Measurements from ENCODE around the gene FPR2.

FPR2 gene

GRCh38 chr19:51760697-51761356, at the start of gene FPR2:
TSS of gene FPR2 (plus strand) at chr19:51761180. CDS start at chr19:51768659, 7,479 bp downstream.
- no peak for DNase-seq
- in situ Hi-C loops (cut with HindIII; ENCODE audit: low pct_ligation_motif_present, low pct_unique_long_range_greater_than_20kb, low sequenced_read_pairs), result no loop called here

- in situ Hi-C loops (cut with HindIII; ENCODE audit: low pct_ligation_motif_present, low pct_unique_long_range_greater_than_20kb, low sequenced_read_pairs), result no loop called here
Observed at GRCh38 chr19:51711702-51712101, 49.3 kb upstream of the FPR2 start.

GRCh38 chr19:51712461-51713081, 48.4 kb upstream of the FPR2 start:
- peak; percentile 36 for DNase-seq
- in situ Hi-C loops (cut with HindIII; ENCODE audit: low pct_ligation_motif_present, low pct_unique_long_range_greater_than_20kb, low sequenced_read_pairs), result no loop called here

More at GRCh38 chr19:51711702-51712101, 49.3 kb upstream of the FPR2 start:
- DNase-seq, result no peak

- DNase-seq, result no peak
- in situ Hi-C loops (cut with HindIII; ENCODE audit: low pct_ligation_motif_present, low pct_unique_long_range_greater_than_20kb, low sequenced_read_pairs), result no loop called here
Observed at GRCh38 chr19:51713319-51714285, 47.4 kb upstream of the FPR2 start.

- DNase-seq, result no peak
- in situ Hi-C loops (cut with HindIII; ENCODE audit: low pct_ligation_motif_present, low pct_unique_long_range_greater_than_20kb, low sequenced_read_pairs), result no loop called here
Observed at GRCh38 chr19:51714848-51715247, 46.1 kb upstream of the FPR2 start.

GRCh38 chr19:51715850-51716249, 45.1 kb upstream of the FPR2 start:
- in situ Hi-C loops (cut with HindIII; ENCODE audit: low pct_ligation_motif_present, low pct_unique_long_range_greater_than_20kb, low sequenced_read_pairs), result no loop called here
- no peak for DNase-seq

- in situ Hi-C loops (cut with HindIII; ENCODE audit: low pct_ligation_motif_present, low pct_unique_long_range_greater_than_20kb, low sequenced_read_pairs), result no loop called here
Observed at GRCh38 chr19:51716925-51717324, 44.1 kb upstream of the FPR2 start.

GRCh38 chr19:51719251-51719988, 41.6 kb upstream of the FPR2 start:
- in situ Hi-C loops (cut with HindIII; ENCODE audit: low pct_ligation_motif_present, low pct_unique_long_range_greater_than_20kb, low sequenced_read_pairs), result no loop called here
- DNase-seq, result no peak

More at GRCh38 chr19:51716925-51717324, 44.1 kb upstream of the FPR2 start:
- no peak for DNase-seq

- no peak for DNase-seq
- in situ Hi-C loops (cut with HindIII; ENCODE audit: low pct_ligation_motif_present, low pct_unique_long_range_greater_than_20kb, low sequenced_read_pairs), result no loop called here
Observed at GRCh38 chr19:51721905-51722304, 39.1 kb upstream of the FPR2 start.

- in situ Hi-C loops (cut with HindIII; ENCODE audit: low pct_ligation_motif_present, low pct_unique_long_range_greater_than_20kb, low sequenced_read_pairs), result no loop called here
- DNase-seq, result no peak
Observed at GRCh38 chr19:51722492-51722891, 38.5 kb upstream of the FPR2 start.

GRCh38 chr19:51724543-51724942, 36.4 kb upstream of the FPR2 start:
- DNase-seq, result no peak

GRCh38 chr19:51726049-51726448, 34.9 kb upstream of the FPR2 start:
- in situ Hi-C loops (cut with HindIII; ENCODE audit: low pct_ligation_motif_present, low pct_unique_long_range_greater_than_20kb, low sequenced_read_pairs), result no loop called here
- DNase-seq, result no peak

More at GRCh38 chr19:51724543-51724942, 36.4 kb upstream of the FPR2 start:
- in situ Hi-C loops (cut with HindIII; ENCODE audit: low pct_ligation_motif_present, low pct_unique_long_range_greater_than_20kb, low sequenced_read_pairs), result no loop called here

GRCh38 chr19:51727349-51727880, 33.6 kb upstream of the FPR2 start:
- in situ Hi-C loops (cut with HindIII; ENCODE audit: low pct_ligation_motif_present, low pct_unique_long_range_greater_than_20kb, low sequenced_read_pairs), result no loop called here
- no peak for DNase-seq

GRCh38 chr19:51729781-51730180, 31.2 kb upstream of the FPR2 start:
- no peak for DNase-seq
- in situ Hi-C loops (cut with HindIII; ENCODE audit: low pct_ligation_motif_present, low pct_unique_long_range_greater_than_20kb, low sequenced_read_pairs), result no loop called here

- no peak for DNase-seq
- in situ Hi-C loops (cut with HindIII; ENCODE audit: low pct_ligation_motif_present, low pct_unique_long_range_greater_than_20kb, low sequenced_read_pairs), result no loop called here
Observed at GRCh38 chr19:51733742-51734522, 27.0 kb upstream of the FPR2 start.

- no peak for DNase-seq
- in situ Hi-C loops (cut with HindIII; ENCODE audit: low pct_ligation_motif_present, low pct_unique_long_range_greater_than_20kb, low sequenced_read_pairs), result no loop called here
Observed at GRCh38 chr19:51735759-51736449, 25.1 kb upstream of the FPR2 start.

- in situ Hi-C loops (cut with HindIII; ENCODE audit: low pct_ligation_motif_present, low pct_unique_long_range_greater_than_20kb, low sequenced_read_pairs), result no loop called here
Observed at GRCh38 chr19:51737389-51737788, 23.6 kb upstream of the FPR2 start.

More at GRCh38 chr19:51737389-51737788, 23.6 kb upstream of the FPR2 start:
- no peak for DNase-seq

Data from ACHN (cell line).